K562 (cell line): ENCODE measurements around the gene DNAJC8. TPM values are rescaled to one million over a fixed set of nuclear protein-coding genes. Genes with fewer than 3 reads are reported as not detected.
A peak's percentile ranks its signal among the peaks of the same experiment; 100 is the strongest.

ENCODE experiments used
- CC2D1A ChIP-seq: fragments of 450-650 bp; IDR thresholded peaks from 2 replicates; pipeline ENCODE4 v1.6.1; 2017; ENCODE audit warnings: mild to moderate bottlenecking
- MCM2 ChIP-seq: fragments of 450-650 bp; IDR thresholded peaks from 2 replicates; pipeline ENCODE4 v1.6.1; 2017; ENCODE audit warnings: low read depth, mild to moderate bottlenecking
- NCOR1 ChIP-seq: fragments of 450-650 bp; IDR thresholded peaks from 2 replicates; pipeline ENCODE4 v1.6.1; 2016; ENCODE audit warnings: mild to moderate bottlenecking, moderate library complexity
- PCBP1 ChIP-seq: fragments of 200-400 bp; formaldehyde crosslinking; IDR thresholded peaks from 2 replicates; pipeline ENCODE4 v1.6.1; 2018; ENCODE audit warnings: mild to moderate bottlenecking, low read depth, low read length; ENCODE audit not compliant: poor library complexity, severe bottlenecking
- STAG1 ChIP-seq: sonication (generic); formaldehyde crosslinking; IDR thresholded peaks from 2 replicates; pipeline ENCODE4 v1.5.0; 2020; ENCODE audit warnings: missing genetic modification reagents, borderline replicate concordance
- TEAD1 ChIP-seq, 2 experiments: fragments of 450-650 bp in 1 of 2; sonication (generic) in 1 of 2; formaldehyde crosslinking; IDR thresholded peaks; 2 replicates each; pipeline versions ENCODE4 v1.4.0 to v1.8.0; 2020 to 2022; ENCODE audit warnings: mild to moderate bottlenecking in 2 of 2, missing genetic modification reagents in 1 of 2
- ZC3H8 ChIP-seq: fragments of 450-650 bp; IDR thresholded peaks from 2 replicates; pipeline ENCODE4 v1.6.1; 2017
- polyA plus RNA-seq, 8 experiments: library from polyadenylated mRNA; depleted of rRNA in 4 of 8; stranded (reverse) in 5 of 8; unstranded in 3 of 8; fragments of >200 nt; fragmentation: Nextera tagmentation in 2 of 8; fragmentation: Illumina TruSeq in 1 of 8; extraction: Ambion mirVana in 2 of 8; extraction: Trizol in 1 of 8; gene quantifications; 2 replicates each; pipeline versions ENCODE4 v1.2.1 to v1.2.3, GENCODE V29; 2011 to 2014; ENCODE audit warnings: inconsistent platforms in 1 of 8, missing spikeins in 1 of 8
- total RNA-seq, 7 experiments: library from RNA; depleted of rRNA in 6 of 7; stranded (reverse); fragments of >200 nt in 6 of 7; fragmentation: Illumina TruSeq in 2 of 7; extraction: Trizol in 2 of 7; gene quantifications; 2 replicates each; pipeline versions ENCODE4 v1.2.1 to v1.2.3, GENCODE V29; 2011 to 2021; ENCODE audit warnings: low replicate concordance in 1 of 7
- TF ChIP-seq, protein P1 (sequence below): fragments of 450-650 bp; IDR thresholded peaks from 2 replicates; pipeline ENCODE4 v1.6.1; 2017; ENCODE audit warnings: antibody characterized with exemption, mild to moderate bottlenecking

DNAJC8 gene
- total and polyA plus RNA-seq, 9 of the 15 experiments (the other 6 are each of a cell fraction or from before 2014, with no cell fraction given) = 143 to 508 (median 209) TPM

GRCh38 chr1:28256197-28256827, 23.5 kb upstream of the DNAJC8 start (continued):
- TF ChIP-seq PCBP1 = no peak
- no peak for TF ChIP-seq ZC3H8
- peak; percentile 45; the same call in 1 of the 2 replicates for TF ChIP-seq NCOR1
- 0 out of 2 replicates have a peak, but pooled peaks have one; percentile 10 for TF ChIP-seq CC2D1A
- 0 out of 4 replicates have a peak, but pooled peaks of 1 of the 2 experiments have one; percentile 30 for TF ChIP-seq TEAD1 (CRISPR knock-in tag; IDR thresholded peaks at IDR 0.05)
- TF ChIP-seq MCM2 = no peak
- TF ChIP-seq, protein P1, sequence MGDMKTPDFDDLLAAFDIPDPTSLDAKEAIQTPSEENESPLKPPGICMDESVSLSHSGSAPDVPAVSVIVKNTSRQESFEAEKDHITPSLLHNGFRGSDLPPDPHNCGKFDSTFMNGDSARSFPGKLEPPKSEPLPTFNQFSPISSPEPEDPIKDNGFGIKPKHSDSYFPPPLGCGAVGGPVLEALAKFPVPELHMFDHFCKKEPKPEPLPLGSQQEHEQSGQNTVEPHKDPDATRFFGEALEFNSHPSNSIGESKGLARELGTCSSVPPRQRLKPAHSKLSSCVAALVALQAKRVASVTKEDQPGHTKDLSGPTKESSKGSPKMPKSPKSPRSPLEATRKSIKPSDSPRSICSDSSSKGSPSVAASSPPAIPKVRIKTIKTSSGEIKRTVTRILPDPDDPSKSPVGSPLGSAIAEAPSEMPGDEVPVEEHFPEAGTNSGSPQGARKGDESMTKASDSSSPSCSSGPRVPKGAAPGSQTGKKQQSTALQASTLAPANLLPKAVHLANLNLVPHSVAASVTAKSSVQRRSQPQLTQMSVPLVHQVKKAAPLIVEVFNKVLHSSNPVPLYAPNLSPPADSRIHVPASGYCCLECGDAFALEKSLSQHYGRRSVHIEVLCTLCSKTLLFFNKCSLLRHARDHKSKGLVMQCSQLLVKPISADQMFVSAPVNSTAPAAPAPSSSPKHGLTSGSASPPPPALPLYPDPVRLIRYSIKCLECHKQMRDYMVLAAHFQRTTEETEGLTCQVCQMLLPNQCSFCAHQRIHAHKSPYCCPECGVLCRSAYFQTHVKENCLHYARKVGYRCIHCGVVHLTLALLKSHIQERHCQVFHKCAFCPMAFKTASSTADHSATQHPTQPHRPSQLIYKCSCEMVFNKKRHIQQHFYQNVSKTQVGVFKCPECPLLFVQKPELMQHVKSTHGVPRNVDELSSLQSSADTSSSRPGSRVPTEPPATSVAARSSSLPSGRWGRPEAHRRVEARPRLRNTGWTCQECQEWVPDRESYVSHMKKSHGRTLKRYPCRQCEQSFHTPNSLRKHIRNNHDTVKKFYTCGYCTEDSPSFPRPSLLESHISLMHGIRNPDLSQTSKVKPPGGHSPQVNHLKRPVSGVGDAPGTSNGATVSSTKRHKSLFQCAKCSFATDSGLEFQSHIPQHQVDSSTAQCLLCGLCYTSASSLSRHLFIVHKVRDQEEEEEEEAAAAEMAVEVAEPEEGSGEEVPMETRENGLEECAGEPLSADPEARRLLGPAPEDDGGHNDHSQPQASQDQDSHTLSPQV = 0 out of 2 replicates have a peak, but pooled peaks have one; percentile 43
- TF ChIP-seq STAG1 (CRISPR knock-in tag) = no peak
